Nephron progenitor cell (in vitro differentiated cells): ENCODE results near the gene CHRNG.

Experiments used
- DNase-seq: peaks from one replicate; pipeline ENCODE4 v3.0.0; 2021
- H3K27ac Mint-ChIP-seq: 2 replicates; pipeline ENCODE4 v1.8.0; 2021; ENCODE audit warnings: mild to moderate bottlenecking, moderate library complexity, mixed read lengths
- H3K27me3 Mint-ChIP-seq: 2 replicates; pipeline ENCODE4 v1.8.0; 2021; ENCODE audit warnings: mild to moderate bottlenecking, low read depth, mixed read lengths; ENCODE audit not compliant: poor library complexity
- H3K36me3 Mint-ChIP-seq: 2 replicates; pipeline ENCODE4 v1.8.0; 2021; ENCODE audit warnings: low read depth, mixed read lengths
- H3K4me1 Mint-ChIP-seq: 2 replicates; pipeline ENCODE4 v1.8.0; 2021; ENCODE audit warnings: mixed read lengths
- H3K4me3 Mint-ChIP-seq: 2 replicates; pipeline ENCODE4 v1.8.0; 2021; ENCODE audit warnings: mild to moderate bottlenecking, moderate library complexity, mixed read lengths
- H3K9me3 Mint-ChIP-seq: 2 replicates; pipeline ENCODE4 v1.8.0; 2021; ENCODE audit warnings: mild to moderate bottlenecking, moderate library complexity, mixed read lengths
- TF ChIP-seq, protein P1 (sequence below): fragments of 200-600 bp; sonication (generic); IDR thresholded peaks from 2 replicates; pipeline ENCODE4 v1.5.0; 2021; ENCODE audit warnings: antibody characterized with exemption

The CHRNG gene

DNA sequence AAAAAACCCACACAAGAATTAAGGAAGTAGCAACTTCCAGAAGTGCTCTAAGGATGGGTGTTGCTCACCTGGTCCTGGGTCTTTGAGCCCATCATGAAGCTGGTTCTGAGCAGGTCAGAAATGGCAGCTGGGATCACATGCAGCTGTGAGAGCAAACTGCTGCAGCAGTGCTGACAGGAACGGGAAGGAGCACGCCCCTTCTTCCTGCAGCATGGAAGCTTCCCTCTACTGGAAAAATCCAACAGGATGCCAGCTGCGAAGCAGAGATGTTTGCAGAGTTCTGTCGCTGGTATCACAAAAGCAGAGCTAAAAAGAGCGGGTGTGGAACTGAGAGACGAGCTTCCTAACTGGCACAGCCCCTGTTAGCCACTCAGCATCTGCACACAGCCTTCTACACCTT is 44.7 kb downstream of the CHRNG start:
- no peak for DNase-seq

DNA sequence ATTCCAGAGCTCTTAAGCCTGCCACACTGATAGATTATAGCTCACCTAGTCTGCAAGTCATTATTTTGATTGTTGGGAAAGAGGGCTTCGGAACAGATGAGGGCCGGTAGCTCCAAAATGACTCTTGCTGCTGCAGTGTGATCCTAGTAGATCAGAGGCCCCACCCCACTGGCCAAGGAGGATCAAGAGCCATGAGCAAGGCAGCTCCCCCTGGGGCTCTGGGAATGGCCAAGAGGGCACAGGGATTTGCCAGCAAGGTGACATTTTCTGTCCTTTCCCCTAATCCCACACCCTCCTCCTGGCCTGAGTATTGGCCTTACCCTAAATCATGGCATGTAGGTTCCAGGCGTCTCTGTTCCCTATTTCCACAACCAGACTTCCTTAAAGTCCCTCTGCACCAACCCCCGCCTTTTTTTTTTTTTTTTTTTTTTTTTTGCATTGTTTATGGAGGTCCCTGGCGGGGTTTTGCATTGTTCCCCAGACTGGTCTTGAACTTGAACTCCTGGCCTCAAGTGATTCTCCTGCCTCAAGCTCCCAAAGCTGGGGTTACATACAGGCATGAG is 47.5 kb downstream of the CHRNG start:
- TF ChIP-seq, protein P1, sequence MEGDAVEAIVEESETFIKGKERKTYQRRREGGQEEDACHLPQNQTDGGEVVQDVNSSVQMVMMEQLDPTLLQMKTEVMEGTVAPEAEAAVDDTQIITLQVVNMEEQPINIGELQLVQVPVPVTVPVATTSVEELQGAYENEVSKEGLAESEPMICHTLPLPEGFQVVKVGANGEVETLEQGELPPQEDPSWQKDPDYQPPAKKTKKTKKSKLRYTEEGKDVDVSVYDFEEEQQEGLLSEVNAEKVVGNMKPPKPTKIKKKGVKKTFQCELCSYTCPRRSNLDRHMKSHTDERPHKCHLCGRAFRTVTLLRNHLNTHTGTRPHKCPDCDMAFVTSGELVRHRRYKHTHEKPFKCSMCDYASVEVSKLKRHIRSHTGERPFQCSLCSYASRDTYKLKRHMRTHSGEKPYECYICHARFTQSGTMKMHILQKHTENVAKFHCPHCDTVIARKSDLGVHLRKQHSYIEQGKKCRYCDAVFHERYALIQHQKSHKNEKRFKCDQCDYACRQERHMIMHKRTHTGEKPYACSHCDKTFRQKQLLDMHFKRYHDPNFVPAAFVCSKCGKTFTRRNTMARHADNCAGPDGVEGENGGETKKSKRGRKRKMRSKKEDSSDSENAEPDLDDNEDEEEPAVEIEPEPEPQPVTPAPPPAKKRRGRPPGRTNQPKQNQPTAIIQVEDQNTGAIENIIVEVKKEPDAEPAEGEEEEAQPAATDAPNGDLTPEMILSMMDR: no peak
- H3K9me3 Mint-ChIP-seq: peaks cover 12% of the 10 kb centered on the region
- no peak overlapping the region for H3K27ac Mint-ChIP-seq
- peaks cover 46% of the 10 kb centered on the region for H3K36me3 Mint-ChIP-seq
- no peak overlapping the region for H3K4me3 Mint-ChIP-seq
- no peak for DNase-seq
- H3K4me1 Mint-ChIP-seq: no peaks in the 10 kb centered on the region
- H3K27me3 Mint-ChIP-seq: no peaks in the 10 kb centered on the region

More for the DNA sequence above, 44.7 kb downstream of the CHRNG start:
- TF ChIP-seq, protein P1: no peak
- Mint-ChIP-seq H3K36me3 (peaks cover 56% of the 10 kb centered on the region), H3K27ac (no peak overlapping the region), H3K4me1 (no peaks in the 10 kb centered on the region), H3K9me3 (peaks cover 5% of the 10 kb centered on the region), H3K27me3 (no peaks in the 10 kb centered on the region), H3K4me3 (no peak overlapping the region)

DNA sequence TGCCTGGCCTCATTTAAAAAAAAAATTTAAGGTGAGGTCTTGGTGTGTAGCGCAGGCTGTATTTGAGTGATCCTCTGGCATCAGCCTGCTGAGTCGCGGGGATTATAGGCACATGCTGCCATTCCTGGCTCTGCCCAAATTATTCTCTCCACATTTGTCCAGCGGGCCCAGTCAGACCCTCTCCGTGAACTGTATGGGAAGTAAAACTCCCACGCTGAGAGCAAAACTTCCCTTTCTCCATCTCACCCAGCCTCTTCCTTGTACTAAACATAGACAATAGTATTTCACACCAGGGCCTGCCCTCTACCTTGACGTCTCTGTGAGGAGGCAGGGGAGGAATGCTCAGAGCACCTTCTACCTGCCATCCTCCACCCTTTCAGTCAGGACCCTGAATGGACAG is 48.0 kb downstream of the CHRNG start:
- no peak for DNase-seq
- H3K27ac Mint-ChIP-seq: no peak overlapping the region
- no peaks in the 10 kb centered on the region for H3K27me3 Mint-ChIP-seq
- H3K36me3 Mint-ChIP-seq: peaks cover 41% of the 10 kb centered on the region
- H3K4me3 Mint-ChIP-seq: no peak overlapping the region
- H3K9me3 Mint-ChIP-seq: peaks cover 12% of the 10 kb centered on the region
- no peaks in the 10 kb centered on the region for H3K4me1 Mint-ChIP-seq
- TF ChIP-seq, protein P1: no peak

DNA sequence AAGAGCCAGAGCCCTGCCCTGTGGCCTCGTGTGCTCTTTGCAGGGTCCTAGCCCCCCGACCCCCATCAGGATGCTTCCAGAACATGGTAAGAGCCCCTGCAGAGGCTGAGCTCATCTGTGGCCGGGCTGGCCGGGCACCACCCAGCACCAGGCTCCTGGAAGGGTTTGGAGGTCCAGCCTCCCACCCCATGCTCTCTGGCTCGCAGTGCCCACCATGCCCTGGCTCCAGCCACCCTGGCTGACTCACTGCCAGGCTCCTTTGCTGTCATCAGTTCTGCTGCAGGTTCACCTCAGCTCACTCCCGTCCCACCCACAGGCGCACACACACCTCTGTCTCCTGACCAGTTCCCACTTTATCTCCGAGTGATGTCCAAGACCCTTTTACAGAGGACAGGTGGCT is 48.5 kb downstream of the CHRNG start:
- Mint-ChIP-seq H3K36me3 (peaks cover 36% of the 10 kb centered on the region), H3K9me3 (peaks cover 12% of the 10 kb centered on the region), H3K4me3 (no peak overlapping the region), H3K4me1 (no peaks in the 10 kb centered on the region), H3K27me3 (peaks cover 3% of the 10 kb centered on the region), H3K27ac (no peak overlapping the region)
- DNase-seq: no peak
- TF ChIP-seq, protein P1: no peak

DNA sequence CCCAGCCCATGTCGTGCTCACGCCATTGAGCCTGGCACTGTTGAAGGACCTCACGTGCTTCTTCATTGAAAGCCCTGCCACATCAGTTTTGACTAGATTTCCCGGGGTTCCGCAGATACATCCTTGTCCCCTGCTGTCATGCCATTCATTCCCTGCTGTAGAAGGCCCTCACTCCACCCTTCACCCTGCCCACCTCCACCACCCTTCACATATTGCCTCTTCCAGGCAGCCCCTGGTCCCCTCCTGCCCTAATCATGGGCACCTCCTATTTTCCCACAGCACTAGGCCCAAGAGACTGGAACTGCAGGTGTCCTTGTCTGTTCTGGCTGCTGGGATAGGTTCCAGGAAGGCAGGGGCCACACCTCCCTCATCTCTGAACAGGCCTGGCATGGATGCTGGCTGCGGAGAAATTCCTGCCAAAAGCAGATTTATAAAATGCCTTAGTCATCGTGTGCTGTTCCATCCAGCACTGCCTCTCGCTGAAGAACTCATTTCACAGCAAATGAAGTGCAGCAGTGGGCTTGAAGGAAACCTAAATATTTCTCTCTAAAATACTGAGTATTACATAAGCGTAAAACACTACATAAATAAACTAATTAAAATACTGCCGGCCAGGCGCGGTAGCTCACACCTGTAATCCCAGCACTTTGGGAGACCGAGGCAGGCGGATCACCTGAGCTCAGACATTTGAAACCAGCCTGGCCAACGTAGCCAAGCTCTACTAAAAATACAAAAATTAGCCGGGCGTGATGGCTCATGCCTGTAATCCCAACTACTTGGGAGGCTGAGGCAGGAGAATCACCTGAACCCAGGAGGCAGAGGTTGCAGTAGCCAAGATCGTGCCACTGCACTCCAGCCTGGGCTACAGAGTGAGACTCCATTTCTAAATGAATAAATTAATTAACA is 49.4 kb downstream of the CHRNG start:
- Mint-ChIP-seq H3K27ac (no peak overlapping the region), H3K36me3 (peaks cover 26% of the 10 kb centered on the region), H3K9me3 (peaks cover 10% of the 10 kb centered on the region), H3K4me3 (no peak overlapping the region), H3K4me1 (no peaks in the 10 kb centered on the region), H3K27me3 (peaks cover 9% of the 10 kb centered on the region)
- TF ChIP-seq, protein P1: no peak
- DNase-seq: no peak
